Neuronal stem cell (in vitro differentiated cells): ENCODE results near the gene KRT82.
A peak's percentile ranks its signal among the peaks of the same experiment; 100 is the strongest.

Source experiments
- DNase-seq: peaks from one replicate; pipeline ENCODE4 v3.0.0-alpha.2; 2013; ENCODE audit warnings: low spot score
- H2AFZ ChIP-seq: one replicate; pipeline ENCODE4 v1.6.1; 2013; ENCODE audit warnings: mild to moderate bottlenecking, low read length, inconsistent platforms
- H2AK5ac ChIP-seq: 2 replicates; pipeline ENCODE4 v1.6.1; 2013; ENCODE audit warnings: low read depth, mild to moderate bottlenecking, inconsistent platforms, low read length, moderate library complexity, mixed read lengths
- H2BK120ac ChIP-seq: 2 replicates; pipeline ENCODE4 v1.6.1; 2013; ENCODE audit warnings: low read depth, mild to moderate bottlenecking, inconsistent platforms, low read length, moderate library complexity, mixed read lengths
- H2BK12ac ChIP-seq: one replicate; pipeline ENCODE4 v1.6.1; 2013; ENCODE audit warnings: low read length, inconsistent platforms
- H2BK15ac ChIP-seq: 2 replicates; pipeline ENCODE4 v1.6.1; 2013; ENCODE audit warnings: mild to moderate bottlenecking, low read length, inconsistent platforms, mixed read lengths
- H2BK5ac ChIP-seq: one replicate; pipeline ENCODE4 v1.6.1; 2013; ENCODE audit warnings: inconsistent platforms, mild to moderate bottlenecking, low read length, moderate library complexity
- H3K14ac ChIP-seq: one replicate; pipeline ENCODE4 v1.6.1; 2013; ENCODE audit warnings: low read length, inconsistent platforms
- H3K18ac ChIP-seq: 2 replicates; pipeline ENCODE4 v1.6.1; 2013; ENCODE audit warnings: low read length, inconsistent platforms
- H3K23ac ChIP-seq: 2 replicates; pipeline ENCODE4 v1.6.1; 2013; ENCODE audit warnings: low read depth, mild to moderate bottlenecking, mixed read lengths, low read length, inconsistent platforms; ENCODE audit not compliant: poor library complexity
- H3K27ac ChIP-seq: replicated peaks from 3 replicates; pipeline ENCODE4 v1.5.1; 2013; ENCODE audit warnings: low read length, inconsistent platforms
- H3K27me3 ChIP-seq, 3 experiments: 2 replicates each; pipeline ENCODE4 v1.6.1; 2013; ENCODE audit warnings: low read length in 3 of 3, mild to moderate bottlenecking in 2 of 3, inconsistent platforms in 1 of 3, low read depth in 1 of 3, mixed read lengths in 1 of 3, moderate library complexity in 1 of 3; ENCODE audit not compliant: control insufficient read depth in 3 of 3, insufficient read depth in 3 of 3
- H3K36me3 ChIP-seq, 2 donors: replicated peaks in 1 of 2; 2 replicates each; pipeline ENCODE4 v1.6.1; 2013; ENCODE audit warnings: low read length in 2 of 2; ENCODE audit not compliant: control insufficient read depth in 2 of 2, insufficient read depth in 2 of 2
- H3K4ac ChIP-seq: 2 replicates; pipeline ENCODE4 v1.6.1; 2013; ENCODE audit warnings: inconsistent platforms, mild to moderate bottlenecking, low read length, moderate library complexity
- H3K4me1 ChIP-seq, 2 donors: 1 replicate in 1 of 2; 2 replicates in 1 of 2; pipeline ENCODE4 v1.6.1; 2013; ENCODE audit warnings: low read length in 2 of 2, low read depth in 1 of 2; ENCODE audit not compliant: control insufficient read depth in 2 of 2, insufficient read depth in 1 of 2
- H3K4me2 ChIP-seq: one replicate; pipeline ENCODE4 v1.6.1; 2013; ENCODE audit warnings: mild to moderate bottlenecking, low read length, inconsistent platforms; ENCODE audit not compliant: insufficient read depth, poor library complexity, severe bottlenecking
- H3K4me3 ChIP-seq, 2 donors: 2 replicates each; pipeline ENCODE4 v1.5.1; 2013; ENCODE audit warnings: low read length in 2 of 2, mild to moderate bottlenecking in 2 of 2, inconsistent platforms in 1 of 2, moderate library complexity in 1 of 2
- H3K79me1 ChIP-seq: one replicate; pipeline ENCODE4 v1.6.1; 2013; ENCODE audit warnings: low read depth, mild to moderate bottlenecking, inconsistent platforms, low read length, moderate library complexity
- H3K9ac ChIP-seq: one replicate; pipeline ENCODE4 v1.6.1; 2013; ENCODE audit warnings: mild to moderate bottlenecking, low read depth, low read length, inconsistent platforms; ENCODE audit not compliant: poor library complexity
- H3K9me3 ChIP-seq, 2 donors: replicated peaks in 1 of 2; 2 replicates each; pipeline versions ENCODE3 to v1.6.1; 2013; ENCODE audit warnings: low read length in 2 of 2, mild to moderate bottlenecking in 2 of 2, inconsistent platforms in 1 of 2, low read depth in 1 of 2, mixed read lengths in 1 of 2, moderate library complexity in 1 of 2; ENCODE audit not compliant: control insufficient read depth in 2 of 2, insufficient read depth in 1 of 2
- H4K8ac ChIP-seq: one replicate; pipeline ENCODE4 v1.6.1; 2013; ENCODE audit warnings: low read depth, mild to moderate bottlenecking, inconsistent platforms, low read length, moderate library complexity
- H4K91ac ChIP-seq: one replicate; pipeline ENCODE4 v1.6.1; 2013; ENCODE audit warnings: low read length, low read depth, mild to moderate bottlenecking, inconsistent platforms; ENCODE audit not compliant: poor library complexity
- WGBS, 2 donors: extraction: QIAGEN DNeasy Blood & Tissue Kit; methylation state at CpG; one replicate each; pipeline ENCODE4 v1.1.7; 2013; ENCODE audit warnings: missing lambda C conversion rate in 2 of 2, mixed read lengths in 1 of 2; ENCODE audit not compliant: insufficient read length in 2 of 2, insufficient replicate concordance in 1 of 2; ENCODE audit errors: extremely low coverage in 2 of 2; 5-methylcytosine and 5-hydroxymethylcytosine counted together

KRT82 gene

GRCh38 chr12:52418576-52419110, 12.5 kb upstream of the KRT82 start:
- Histone ChIP-seq H3K36me3 (no peaks in the 10 kb centered on the region), H2AFZ (no peak overlapping the region), H3K27me3 (peaks cover 0 to 7% (median 0%) of the 10 kb centered on the region in 3 experiments), H4K91ac (no peak overlapping the region), H2BK12ac (no peak overlapping the region), H2BK120ac (no peak overlapping the region), H3K27ac (no peak overlapping the region), H3K4ac (no peak overlapping the region), H3K23ac (peak overlapping the region; percentile 34), H2BK5ac (no peak overlapping the region), H3K4me1 (peaks cover 0 to 17% of the 10 kb centered on the region in 2 donors), H4K8ac (no peak overlapping the region), H3K9ac (no peak overlapping the region), H3K18ac (no peak overlapping the region), H3K14ac (no peak overlapping the region), H3K4me3 (no peak overlapping the region), H2BK15ac (no peak overlapping the region), H3K79me1 (no peaks in the 10 kb centered on the region), H2AK5ac (peak overlapping the region; percentile 22), H3K9me3 (no peaks in the 10 kb centered on the region), H3K4me2 (no peak overlapping the region)
- no peak for DNase-seq
- no CpG with 5 or more reads among the region's 4 CpGs for WGBS, 2 donors

- H2BK120ac ChIP-seq = no peak overlapping the region
- peak overlapping the region; percentile 29 for H2AK5ac ChIP-seq
- H3K18ac ChIP-seq = no peak overlapping the region
- no peak overlapping the region for H4K91ac ChIP-seq
- H4K8ac ChIP-seq = no peak overlapping the region
- H3K4me3 ChIP-seq = no peak overlapping the region
- no peaks in the 10 kb centered on the region for H3K79me1 ChIP-seq
- H3K9me3 ChIP-seq = no peaks in the 10 kb centered on the region
- H3K36me3 ChIP-seq = no peaks in the 10 kb centered on the region
- H3K4ac ChIP-seq = no peak overlapping the region
- H3K4me2 ChIP-seq = no peak overlapping the region
- DNase-seq = no peak
- H3K9ac ChIP-seq = no peak overlapping the region
- no peak overlapping the region for H3K23ac ChIP-seq
- H3K27ac ChIP-seq = no peak overlapping the region
- H2BK5ac ChIP-seq = no peak overlapping the region
- no peak overlapping the region for H3K14ac ChIP-seq
- H2BK12ac ChIP-seq = no peak overlapping the region
- no peaks in the 10 kb centered on the region for H3K27me3 ChIP-seq
- H2BK15ac ChIP-seq = no peak overlapping the region
- peaks cover 0 to 19% of the 10 kb centered on the region in 2 donors for H3K4me1 ChIP-seq
- H2AFZ ChIP-seq = no peak overlapping the region
- WGBS, 2 donors = no CpG with 5 or more reads among the region's 2 CpGs
Observed at GRCh38 chr12:52417740-52418139, 11.6 kb upstream of the KRT82 start.

DNA sequence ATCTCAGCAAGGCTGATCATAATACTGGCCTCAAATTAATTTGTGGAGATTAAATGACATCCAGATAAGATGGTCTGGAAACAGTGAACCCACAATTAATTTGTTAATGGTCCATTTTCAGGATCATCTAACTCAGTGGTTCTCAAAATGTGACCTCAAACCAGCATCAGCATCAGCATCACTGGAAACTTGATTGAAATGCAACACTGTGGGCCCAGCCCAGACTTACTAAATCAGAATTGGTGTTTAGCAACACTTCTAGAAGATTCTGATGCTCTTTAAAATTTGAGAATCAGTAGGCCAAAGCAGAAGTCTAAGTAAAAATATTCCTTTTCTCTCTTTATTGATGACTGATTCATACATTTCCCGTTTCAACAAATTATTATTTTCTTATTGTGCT, 10.7 kb upstream of the KRT82 start:
- H2AK5ac ChIP-seq = no peak overlapping the region
- no peak overlapping the region for H4K91ac ChIP-seq
- no peak overlapping the region for H3K27ac ChIP-seq
- no peak overlapping the region for H3K23ac ChIP-seq
- no peak overlapping the region for H3K9ac ChIP-seq
- H3K4ac ChIP-seq = no peak overlapping the region
- no peak overlapping the region for H2BK15ac ChIP-seq
- H2BK5ac ChIP-seq = no peak overlapping the region
- H2AFZ ChIP-seq = no peak overlapping the region
- H3K18ac ChIP-seq = no peak overlapping the region
- no peak overlapping the region for H4K8ac ChIP-seq
- H3K79me1 ChIP-seq = no peaks in the 10 kb centered on the region
- no CpG with 5 or more reads among the region's 1 CpG for WGBS, 2 donors
- H3K14ac ChIP-seq = no peak overlapping the region
- peaks cover 0 to 5% of the 10 kb centered on the region in 2 donors for H3K9me3 ChIP-seq
- no peak for DNase-seq
- no peak overlapping the region for H2BK120ac ChIP-seq
- H3K4me3 ChIP-seq = no peak overlapping the region
- H3K27me3 ChIP-seq = no peaks in the 10 kb centered on the region
- H2BK12ac ChIP-seq = no peak overlapping the region
- no peaks in the 10 kb centered on the region for H3K36me3 ChIP-seq
- H3K4me2 ChIP-seq = no peak overlapping the region
- peaks cover 0 to 23% of the 10 kb centered on the region in 2 donors for H3K4me1 ChIP-seq

GRCh38 chr12:52415870-52416750, 10.0 kb upstream of the KRT82 start:
- H3K4me2 ChIP-seq = no peak overlapping the region
- H3K14ac ChIP-seq = no peak overlapping the region
- H3K18ac ChIP-seq = peak overlapping the region; percentile 55
- no peaks in the 10 kb centered on the region for H3K27me3 ChIP-seq
- WGBS, 2 donors = no CpG with 5 or more reads among the region's 10 CpGs
- H3K4ac ChIP-seq = no peak overlapping the region
- no peak overlapping the region for H2BK5ac ChIP-seq
- no peak for DNase-seq
- H2AFZ ChIP-seq = no peak overlapping the region
- H2BK120ac ChIP-seq = no peak overlapping the region
- H2BK15ac ChIP-seq = no peak overlapping the region
- peak overlapping the region; percentile 81 for H3K23ac ChIP-seq
- H2BK12ac ChIP-seq = peak overlapping the region; percentile 85
- H3K4me3 ChIP-seq = no peak overlapping the region
- H3K9ac ChIP-seq = no peak overlapping the region
- no peaks in the 10 kb centered on the region for H3K79me1 ChIP-seq
- H3K27ac ChIP-seq = no peak overlapping the region
- no peaks in the 10 kb centered on the region for H3K36me3 ChIP-seq
- H3K4me1 ChIP-seq = peaks cover 0 to 25% of the 10 kb centered on the region in 2 donors
- no peak overlapping the region for H4K8ac ChIP-seq
- H2AK5ac ChIP-seq = no peak overlapping the region
- no peak overlapping the region for H4K91ac ChIP-seq
- peaks cover 0 to 5% of the 10 kb centered on the region in 2 donors for H3K9me3 ChIP-seq
